Duodenal mucosa (tissue), 2 donors: Measurements from ENCODE around the gene G0S2.
"Not testable (repeated sequence)": the region's sequence is repeated elsewhere in the genome, so short reads cannot be mapped to it uniquely, and the experiment has no call there.

Experiments used
- H3K27ac ChIP-seq: one replicate; pipeline ENCODE4 v1.7.0; 2013; ENCODE audit warnings: low read depth, low read length
- H3K27me3 ChIP-seq, 2 donors: one replicate each; pipeline ENCODE4 v1.7.0; 2013; ENCODE audit warnings: low read length in 2 of 2, control low read depth in 1 of 2; ENCODE audit not compliant: insufficient read depth in 2 of 2, control insufficient read depth in 1 of 2
- H3K36me3 ChIP-seq, 2 donors: one replicate each; pipeline ENCODE4 v1.7.0; 2013; ENCODE audit warnings: low read length in 2 of 2, control low read depth in 1 of 2; ENCODE audit not compliant: insufficient read depth in 2 of 2, control insufficient read depth in 1 of 2
- H3K4me1 ChIP-seq, 2 donors: one replicate each; pipeline ENCODE4 v1.7.0; 2013; ENCODE audit warnings: low read length in 2 of 2, control low read depth in 1 of 2; ENCODE audit not compliant: insufficient read depth in 2 of 2, control insufficient read depth in 1 of 2
- H3K4me3 ChIP-seq, 2 donors: one replicate each; pipeline ENCODE4 v1.7.0; 2013; ENCODE audit warnings: low read length in 2 of 2, low read depth in 1 of 2
- H3K9ac ChIP-seq, 2 donors: one replicate each; pipeline ENCODE4 v1.7.0; 2013; ENCODE audit warnings: low read length in 2 of 2, low read depth in 1 of 2
- H3K9me3 ChIP-seq, 2 donors: one replicate each; pipeline ENCODE4 v1.7.0; 2013; ENCODE audit warnings: low read length in 2 of 2, control low read depth in 1 of 2; ENCODE audit not compliant: control insufficient read depth in 1 of 2

Gene G0S2

DNA sequence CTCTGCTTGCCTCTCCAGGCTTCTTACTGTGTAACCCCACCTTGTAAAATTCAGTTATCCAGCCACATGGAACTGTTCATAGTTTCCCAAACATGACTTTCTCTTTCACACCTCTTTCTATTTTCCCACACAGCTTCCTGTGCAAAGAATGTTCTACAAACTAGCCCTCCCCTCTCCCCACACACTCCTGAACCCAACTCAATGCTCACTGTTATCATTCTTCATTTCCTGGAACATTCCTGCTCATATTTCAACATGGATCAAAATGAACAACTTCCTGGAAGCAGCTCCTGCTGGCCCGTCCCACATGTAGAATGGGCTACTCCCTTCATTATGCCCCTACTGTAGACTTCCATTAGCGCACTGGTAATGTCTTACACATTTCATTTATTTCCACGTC is 21.9 kb downstream of the G0S2 start:
- H3K36me3 ChIP-seq = no peaks in the 10 kb centered on the region
- H3K9me3 ChIP-seq = no peaks in the 10 kb centered on the region
- no peak overlapping the region for H3K27ac ChIP-seq
- H3K4me1 ChIP-seq = no peaks in the 10 kb centered on the region
- no peaks in the 10 kb centered on the region for H3K27me3 ChIP-seq
- no peak overlapping the region for H3K4me3 ChIP-seq
- H3K9ac ChIP-seq = no peak overlapping the region

- not testable (repeated sequence) for H3K36me3 ChIP-seq, H3K4me1 ChIP-seq, H3K9ac ChIP-seq, H3K27ac ChIP-seq, H3K9me3 ChIP-seq, H3K27me3 ChIP-seq, H3K4me3 ChIP-seq
These were observed 25.5 kb downstream of the G0S2 start for GRCh38 chr1:209700686-209701085.

DNA sequence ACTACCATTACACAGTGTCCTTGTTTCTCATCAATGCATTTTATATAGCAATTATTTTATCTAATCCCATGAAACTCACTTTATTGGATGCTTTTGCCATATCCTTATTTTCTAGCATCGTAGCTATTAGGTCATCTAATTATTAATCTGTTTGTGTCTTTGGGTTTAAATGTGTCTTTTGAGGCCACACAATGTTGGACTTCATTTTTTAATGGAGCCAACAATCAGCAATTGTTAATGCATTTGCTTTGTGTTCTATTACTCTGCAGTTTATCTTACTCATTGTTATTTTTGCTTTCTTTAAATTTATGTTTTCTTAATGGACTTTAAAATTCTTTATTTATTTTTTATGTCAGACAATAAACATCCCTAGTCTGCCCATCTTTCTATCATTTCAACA is 27.6 kb downstream of the G0S2 start:
- Histone ChIP-seq H3K9ac (no peak overlapping the region), H3K4me1 (no peaks in the 10 kb centered on the region), H3K27me3 (no peaks in the 10 kb centered on the region), H3K4me3 (no peak overlapping the region), H3K27ac (no peak overlapping the region), H3K9me3 (no peaks in the 10 kb centered on the region), H3K36me3 (no peaks in the 10 kb centered on the region)

DNA sequence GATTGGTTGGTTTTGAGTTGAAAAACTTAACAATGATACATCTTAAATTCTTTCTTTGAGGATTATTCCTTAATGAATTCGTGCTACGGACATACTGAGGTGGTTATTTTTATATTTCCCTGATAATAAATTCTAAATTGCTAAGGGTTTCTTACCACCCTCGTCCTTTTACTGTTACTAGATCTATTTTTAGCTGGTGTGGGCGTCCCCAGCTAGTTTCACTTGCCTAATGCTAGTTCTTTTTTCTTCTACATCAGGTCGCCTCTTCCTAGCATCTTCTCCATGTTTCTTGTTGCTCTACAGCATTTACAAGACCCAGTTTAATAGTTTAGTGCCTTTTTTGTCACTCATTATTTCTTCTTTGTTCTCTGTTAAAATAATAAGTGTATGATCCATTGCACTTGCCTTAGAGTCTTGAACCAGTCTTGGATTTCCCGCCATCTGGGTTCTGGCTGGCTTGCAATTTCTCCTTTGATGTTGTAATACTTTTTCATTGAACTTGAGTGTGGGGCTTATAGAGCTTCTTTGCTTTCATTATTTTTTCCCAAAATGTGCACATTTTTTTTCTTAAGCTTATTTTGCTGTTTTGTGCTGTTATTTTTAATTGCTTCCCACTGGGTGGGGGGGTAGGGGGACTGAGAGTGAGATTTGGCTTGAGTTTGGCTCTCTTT is 28.8 kb downstream of the G0S2 start:
- H3K27me3 ChIP-seq = no peaks in the 10 kb centered on the region
- H3K4me3 ChIP-seq = no peak overlapping the region
- H3K36me3 ChIP-seq = no peaks in the 10 kb centered on the region
- H3K4me1 ChIP-seq = no peaks in the 10 kb centered on the region
- no peak overlapping the region for H3K27ac ChIP-seq
- H3K9me3 ChIP-seq = no peaks in the 10 kb centered on the region
- H3K9ac ChIP-seq = no peak overlapping the region

DNA sequence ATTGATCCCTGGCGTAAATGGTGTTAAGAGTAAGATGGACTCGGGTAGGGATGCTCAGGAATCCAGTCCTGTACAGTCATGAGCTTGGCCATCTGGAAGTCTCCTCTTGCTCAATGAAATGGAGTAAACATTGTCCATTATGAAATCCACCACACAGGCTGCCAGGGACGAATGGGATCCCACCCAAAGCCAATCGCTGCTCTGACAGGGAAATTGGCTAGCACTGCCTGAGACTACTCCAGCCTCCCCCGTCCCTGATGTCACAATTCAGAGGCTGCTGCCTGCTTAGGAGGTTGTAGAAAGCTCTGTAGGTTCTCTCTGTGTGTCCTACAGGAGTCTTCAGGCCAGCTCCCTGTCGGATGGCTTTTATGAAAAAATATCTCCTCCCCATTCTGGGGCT is 29.4 kb downstream of the G0S2 start, which contains the start of gene HSD11B1:
HSD11B1 (plus strand) TSS at position 263 of the 400 bp plus-strand sequence; CDS start at position 360, 97 bp downstream.
- Histone ChIP-seq H3K4me1 (no peaks in the 10 kb centered on the region), H3K27ac (no peak within 1 kb of the TSS), H3K27me3 (no peaks in the 10 kb centered on the region), H3K9ac (no peak within 1 kb of the TSS), H3K4me3 (no peak within 1 kb of the TSS), H3K36me3 (no peaks in the 10 kb centered on the region), H3K9me3 (no peaks in the 10 kb centered on the region)

DNA sequence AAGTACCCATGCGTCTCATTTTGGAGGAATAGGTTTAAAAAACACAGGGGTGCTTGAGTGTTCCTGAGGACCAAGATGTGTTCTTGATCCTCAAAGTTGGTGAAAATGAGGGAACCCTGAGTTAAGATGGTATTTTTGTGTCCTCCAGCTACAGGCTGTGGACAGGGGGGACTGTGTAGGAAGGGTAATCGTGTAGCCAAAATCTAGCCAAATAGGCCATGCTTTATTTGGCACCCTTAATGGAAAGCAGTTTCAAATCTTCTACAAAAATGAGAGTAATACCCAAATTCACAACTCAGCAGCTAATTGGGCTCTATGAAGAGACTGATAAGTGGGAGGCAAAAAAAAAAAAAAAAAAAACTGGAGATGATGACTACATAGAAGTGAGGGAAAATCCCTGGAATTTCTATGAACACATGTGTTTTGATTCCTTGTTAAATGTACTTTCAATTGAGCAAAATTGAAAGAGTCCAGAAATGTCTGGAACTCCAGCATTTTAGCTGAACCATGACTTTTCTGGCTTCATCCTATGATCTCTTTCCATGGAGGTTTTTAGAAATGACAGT is 29.9 kb downstream of the G0S2 start:
- Histone ChIP-seq H3K36me3 (no peaks in the 10 kb centered on the region), H3K4me3 (no peak overlapping the region), H3K9me3 (no peaks in the 10 kb centered on the region), H3K27ac (no peak overlapping the region), H3K9ac (no peak overlapping the region), H3K27me3 (no peaks in the 10 kb centered on the region), H3K4me1 (no peaks in the 10 kb centered on the region)

- H3K27ac ChIP-seq = no peak overlapping the region
- H3K36me3 ChIP-seq = no peaks in the 10 kb centered on the region
- H3K9ac ChIP-seq = no peak overlapping the region
- no peak overlapping the region for H3K4me3 ChIP-seq
- no peaks in the 10 kb centered on the region for H3K27me3 ChIP-seq
- no peaks in the 10 kb centered on the region for H3K9me3 ChIP-seq
- H3K4me1 ChIP-seq = no peaks in the 10 kb centered on the region
These were observed 31.4 kb downstream of the G0S2 start for GRCh38 chr1:209706622-209707021.

DNA sequence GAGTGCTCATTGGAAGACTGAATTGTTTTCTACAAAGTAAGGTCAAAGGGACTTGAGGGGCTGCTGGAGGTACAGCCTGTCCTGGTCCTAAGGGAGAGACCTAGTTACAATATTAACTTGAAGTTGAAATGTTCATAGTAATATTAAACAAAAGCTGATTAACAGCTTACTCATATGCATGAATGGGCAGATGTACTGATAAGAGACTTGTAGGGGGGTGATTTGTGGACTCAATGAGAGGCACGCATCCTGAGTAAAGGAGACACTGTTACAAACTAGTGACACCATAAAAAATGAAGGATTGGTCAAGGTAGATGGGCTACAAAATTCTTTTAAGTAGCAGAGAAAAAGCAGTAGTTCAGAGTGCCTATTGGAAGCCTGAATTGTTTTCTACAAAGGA is 32.1 kb downstream of the G0S2 start:
- no peak overlapping the region for H3K27ac ChIP-seq
- no peaks in the 10 kb centered on the region for H3K27me3 ChIP-seq
- no peaks in the 10 kb centered on the region for H3K36me3 ChIP-seq
- H3K4me1 ChIP-seq = no peaks in the 10 kb centered on the region
- no peaks in the 10 kb centered on the region for H3K9me3 ChIP-seq
- no peak overlapping the region for H3K9ac ChIP-seq
- H3K4me3 ChIP-seq = no peak overlapping the region

- no peaks in the 10 kb centered on the region for H3K27me3 ChIP-seq
- H3K4me1 ChIP-seq = no peaks in the 10 kb centered on the region
- no peak overlapping the region for H3K27ac ChIP-seq
- no peak overlapping the region for H3K4me3 ChIP-seq
- no peaks in the 10 kb centered on the region for H3K36me3 ChIP-seq
- H3K9ac ChIP-seq = no peak overlapping the region
- H3K9me3 ChIP-seq = no peaks in the 10 kb centered on the region
These were observed 33.1 kb downstream of the G0S2 start for GRCh38 chr1:209708297-209708696.

DNA sequence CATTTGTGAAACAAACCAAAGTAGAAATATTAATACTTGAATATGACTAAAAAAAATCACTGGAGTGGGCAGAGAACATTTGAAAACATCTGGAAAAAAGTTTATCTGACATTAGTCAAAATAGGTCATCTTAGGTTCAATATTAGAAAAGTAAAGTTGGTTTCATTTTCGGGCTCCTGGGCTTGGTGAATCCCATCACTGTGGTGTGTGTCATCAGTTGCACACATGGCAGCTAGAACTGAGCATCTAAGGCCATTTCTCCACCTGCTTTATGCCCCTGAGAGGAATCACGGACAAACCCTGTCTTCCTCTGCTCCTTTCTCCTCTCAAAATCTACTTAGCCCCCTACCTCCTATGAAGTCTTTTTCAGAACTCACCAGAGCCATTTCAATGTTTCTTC is 34.9 kb downstream of the G0S2 start:
- Histone ChIP-seq H3K9ac (no peak overlapping the region), H3K27me3 (no peaks in the 10 kb centered on the region), H3K4me1 (no peaks in the 10 kb centered on the region), H3K36me3 (no peaks in the 10 kb centered on the region), H3K4me3 (no peak overlapping the region), H3K27ac (no peak overlapping the region), H3K9me3 (no peaks in the 10 kb centered on the region)
